NCI-H748 (cell line): Measurements from ENCODE around the gene DCBLD2.

Experiments used
- DNase-seq: peaks from one replicate; lab custom pipeline; 2025; ENCODE audit not compliant: unreplicated experiment; lab: John Stamatoyannopoulos, UW

DCBLD2 gene

GRCh38 chr3:98797905-98798304 lies 103.6 kb downstream of the DCBLD2 start:
- DNase-seq = no peak

GRCh38 chr3:98796334-98796733 lies 105.2 kb downstream of the DCBLD2 start:
- no peak for DNase-seq

GRCh38 chr3:98793971-98794370 lies 107.5 kb downstream of the DCBLD2 start:
- DNase-seq = no peak

- DNase-seq = no peak
These were observed 109.9 kb downstream of the DCBLD2 start for GRCh38 chr3:98791341-98792325.

GRCh38 chr3:98788651-98789050 lies 112.8 kb downstream of the DCBLD2 start:
- no peak for DNase-seq

GRCh38 chr3:98787181-98787580 lies 114.3 kb downstream of the DCBLD2 start:
- DNase-seq = no peak

GRCh38 chr3:98786364-98787006 lies 115.0 kb downstream of the DCBLD2 start:
- DNase-seq = no peak

GRCh38 chr3:98784666-98785600 lies 116.6 kb downstream of the DCBLD2 start:
- no peak for DNase-seq

- DNase-seq = no peak
These were observed 117.5 kb downstream of the DCBLD2 start for GRCh38 chr3:98784042-98784441.

GRCh38 chr3:98782824-98783500 lies 118.5 kb downstream of the DCBLD2 start:
- DNase-seq = no peak

GRCh38 chr3:98780343-98780742 lies 121.2 kb downstream of the DCBLD2 start:
- no peak for DNase-seq

GRCh38 chr3:98779541-98780335 lies 121.8 kb downstream of the DCBLD2 start:
- no peak for DNase-seq

GRCh38 chr3:98778852-98779413 lies 122.6 kb downstream of the DCBLD2 start:
- no peak for DNase-seq

GRCh38 chr3:98778383-98778782 lies 123.1 kb downstream of the DCBLD2 start:
- DNase-seq = no peak

- DNase-seq = no peak
These were observed 123.7 kb downstream of the DCBLD2 start for GRCh38 chr3:98777801-98778220.

- DNase-seq = no peak
These were observed 124.2 kb downstream of the DCBLD2 start for GRCh38 chr3:98777286-98777685.

GRCh38 chr3:98776140-98776493 lies 125.4 kb downstream of the DCBLD2 start:
- no peak for DNase-seq

- no peak for DNase-seq
These were observed 125.9 kb downstream of the DCBLD2 start for GRCh38 chr3:98775459-98776139.

GRCh38 chr3:98772022-98772421 lies 129.5 kb downstream of the DCBLD2 start:
- no peak for DNase-seq
